Measurements from ENCODE around the gene VANGL1.

GRCh38 chr1:115679141-115679611 is 37.4 kb downstream of the VANGL1 start:
- TF ChIP-seq CTCF (IDR thresholded peaks at IDR 0.05) (no peak), POLR2AphosphoS5 (IDR thresholded peaks at IDR 0.05; ENCODE audit: low read depth, low read length) (no peak), SIN3A (IDR thresholded peaks at IDR 0.05; ENCODE audit: borderline replicate concordance, insufficient read depth, low read depth, low read length) (no peak), REST (IDR thresholded peaks at IDR 0.05; ENCODE audit: insufficient read depth in 1 of 2, low read depth in 2 of 2, low read length in 1 of 2) (no peak)
